GM21825 (cell line): ENCODE data around the gene GFRA1.

Experiments used
- ATAC-seq: cut with Tn5 transposase; IDR thresholded peaks from one replicate; pipeline ENCODE4 v1.9.1; 2021; ENCODE audit warnings: mild to moderate bottlenecking, moderate library complexity; ENCODE audit not compliant: unreplicated experiment

Gene GFRA1, protein sequence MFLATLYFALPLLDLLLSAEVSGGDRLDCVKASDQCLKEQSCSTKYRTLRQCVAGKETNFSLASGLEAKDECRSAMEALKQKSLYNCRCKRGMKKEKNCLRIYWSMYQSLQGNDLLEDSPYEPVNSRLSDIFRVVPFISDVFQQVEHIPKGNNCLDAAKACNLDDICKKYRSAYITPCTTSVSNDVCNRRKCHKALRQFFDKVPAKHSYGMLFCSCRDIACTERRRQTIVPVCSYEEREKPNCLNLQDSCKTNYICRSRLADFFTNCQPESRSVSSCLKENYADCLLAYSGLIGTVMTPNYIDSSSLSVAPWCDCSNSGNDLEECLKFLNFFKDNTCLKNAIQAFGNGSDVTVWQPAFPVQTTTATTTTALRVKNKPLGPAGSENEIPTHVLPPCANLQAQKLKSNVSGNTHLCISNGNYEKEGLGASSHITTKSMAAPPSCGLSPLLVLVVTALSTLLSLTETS

DNA sequence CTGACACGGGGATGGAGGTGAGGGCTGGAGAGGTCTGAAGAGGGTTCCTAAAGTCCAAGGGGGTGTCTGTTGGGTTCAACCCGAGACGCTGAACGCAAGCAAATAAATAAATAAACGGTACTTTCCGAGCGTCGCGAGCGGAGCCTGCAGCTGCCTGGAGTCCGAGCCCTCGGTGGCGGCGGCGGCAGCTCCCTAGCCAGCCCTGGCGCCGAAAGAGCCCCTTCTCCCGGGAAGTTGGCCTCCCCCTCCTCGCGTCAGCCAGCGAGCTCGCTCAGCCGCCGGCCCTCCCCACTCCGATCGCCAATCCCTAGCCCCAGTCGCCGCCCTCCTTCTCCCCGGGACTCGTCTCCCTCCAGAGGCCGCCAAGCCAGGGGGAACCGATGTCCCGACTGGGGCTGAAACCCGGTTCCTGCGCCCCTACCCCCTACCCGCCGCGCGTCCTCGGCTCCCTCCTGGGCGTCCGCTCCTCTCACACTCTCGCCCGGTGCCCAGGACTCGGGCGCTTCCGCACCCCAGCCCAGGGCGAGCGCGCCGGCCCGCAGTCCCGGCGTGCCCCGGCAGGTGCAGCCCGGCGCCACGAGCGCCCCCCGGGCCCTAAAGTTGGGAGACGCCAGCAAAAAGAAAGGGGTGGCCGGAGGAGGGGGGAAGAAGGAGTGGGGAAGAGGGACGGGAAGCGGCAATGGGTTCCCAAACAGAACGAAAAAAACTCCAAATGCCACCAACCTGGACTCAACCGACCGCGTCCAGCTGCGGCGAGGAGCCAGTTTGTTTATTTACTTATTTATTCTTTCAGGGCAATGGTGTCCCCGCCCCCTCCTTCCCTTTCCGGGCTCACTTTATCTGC is at the start of gene GFRA1:
GFRA1 (minus strand) TSS at position 767 of the 844 bp plus-strand sequence. CDS start 1,177 bp downstream, outside the sequence.
- no peak for ATAC-seq

DNA sequence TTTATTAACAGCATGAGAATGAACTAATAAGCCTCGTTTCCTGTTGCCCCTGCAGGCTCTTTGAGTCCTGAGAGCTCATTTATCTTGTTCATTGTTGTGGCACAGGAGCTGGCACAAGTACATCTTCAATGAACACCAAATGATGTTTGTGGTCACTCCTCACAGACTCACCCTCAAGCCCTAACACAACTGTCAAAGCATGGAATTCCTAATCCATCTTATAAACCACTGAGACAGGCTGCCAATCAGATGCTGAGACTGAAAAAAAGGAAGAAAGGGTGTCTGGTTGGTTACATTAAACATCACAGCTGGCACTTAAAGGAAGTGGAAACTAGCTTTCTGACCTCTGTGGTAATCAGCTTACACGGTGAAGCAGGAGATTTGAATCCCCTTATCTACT is 43.5 kb upstream of the GFRA1 start:
- no peak for ATAC-seq

DNA sequence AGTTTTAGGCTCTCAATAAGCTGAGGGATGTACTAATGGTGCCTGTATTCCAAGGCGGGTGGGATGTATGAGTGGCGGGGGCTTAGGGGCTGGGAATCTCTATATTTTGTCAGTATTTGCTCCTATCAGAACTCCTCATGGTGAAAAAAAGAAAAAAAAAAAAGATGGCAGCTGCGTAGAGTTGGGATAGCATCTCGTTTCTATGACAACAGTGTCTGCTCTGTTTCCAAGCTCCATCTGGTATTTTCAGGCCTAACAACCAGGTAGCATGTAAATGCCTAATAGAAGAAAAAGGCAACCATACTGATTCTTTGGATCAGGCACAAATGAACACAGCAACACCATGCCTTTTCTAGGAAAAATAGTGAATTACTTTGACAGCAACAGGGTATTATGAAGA is 39.5 kb upstream of the GFRA1 start:
- ATAC-seq, result no peak

DNA sequence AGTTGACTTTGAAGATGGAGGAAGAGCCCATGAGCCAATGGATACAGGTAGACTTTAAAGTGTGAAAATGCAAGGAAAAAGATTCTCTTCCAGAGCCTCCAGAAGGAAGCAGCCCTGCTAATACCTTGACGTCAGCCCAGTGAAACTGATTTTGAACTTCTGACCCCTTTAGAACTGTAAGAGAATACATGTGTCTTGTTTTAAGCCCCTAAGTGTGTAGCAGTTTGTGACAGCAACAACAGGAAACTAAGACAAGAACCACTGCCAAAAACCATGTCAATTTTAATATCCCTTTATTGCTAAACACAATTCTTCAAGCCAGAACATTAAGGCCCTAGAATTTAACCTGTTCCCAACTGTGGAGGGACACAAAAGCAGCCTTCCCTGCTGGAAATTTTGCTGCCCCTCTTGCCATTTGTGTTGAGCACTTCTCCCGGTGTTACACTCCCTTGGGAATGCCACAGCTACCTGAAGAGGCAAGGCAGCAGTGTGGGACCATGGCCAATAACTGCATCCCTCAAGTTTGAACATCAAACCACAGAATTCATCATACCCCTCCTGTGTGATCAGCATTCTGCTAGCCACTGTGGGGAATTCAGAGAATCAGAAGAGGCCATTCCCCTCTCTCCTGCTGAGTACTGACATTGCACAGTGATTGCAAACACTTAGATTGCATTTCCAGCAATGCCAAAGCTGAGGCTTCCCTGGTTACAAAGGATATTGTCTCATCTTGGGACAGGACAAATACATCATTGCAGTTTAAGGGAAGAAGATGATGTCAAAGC is 38.9 kb upstream of the GFRA1 start:
- no peak for ATAC-seq

DNA sequence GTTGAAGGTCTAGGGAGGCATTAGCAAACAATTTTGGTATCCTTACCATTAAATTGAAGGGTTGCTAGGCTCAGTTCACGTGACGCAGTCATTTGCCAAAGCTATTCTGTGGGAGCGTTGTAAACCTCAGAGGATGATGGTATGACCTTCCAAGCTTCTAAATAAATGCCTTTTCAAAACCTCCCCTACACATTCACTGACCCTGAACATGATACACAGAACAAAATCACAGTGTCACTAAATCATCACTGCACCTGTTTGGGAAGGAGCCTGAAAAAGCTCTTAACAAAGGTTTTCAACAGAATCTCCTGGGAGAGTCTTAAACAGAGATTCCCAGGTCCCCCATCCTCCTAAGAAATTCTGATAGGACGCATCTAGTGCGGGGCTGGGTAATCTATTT is 38.0 kb upstream of the GFRA1 start:
- ATAC-seq, result no peak

DNA sequence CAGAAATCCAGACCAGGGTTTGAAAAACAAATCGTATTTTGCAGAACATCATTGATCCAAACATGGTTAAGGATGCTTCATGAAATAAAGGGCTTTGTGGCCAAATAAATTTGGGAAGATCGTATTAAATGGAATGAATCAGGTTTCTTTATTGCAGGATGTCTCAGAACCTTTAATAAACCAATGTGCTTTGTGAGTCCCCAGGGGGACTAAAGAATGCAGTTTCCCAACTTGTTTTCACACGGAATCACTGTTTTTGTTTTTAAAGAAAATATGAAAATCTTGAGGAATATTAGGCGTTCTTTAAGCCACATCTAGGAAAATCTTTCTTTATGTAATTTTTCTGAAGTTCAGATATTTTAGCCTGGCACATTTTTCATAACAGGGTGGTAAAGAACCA is 34.4 kb upstream of the GFRA1 start:
- ATAC-seq, result no peak

DNA sequence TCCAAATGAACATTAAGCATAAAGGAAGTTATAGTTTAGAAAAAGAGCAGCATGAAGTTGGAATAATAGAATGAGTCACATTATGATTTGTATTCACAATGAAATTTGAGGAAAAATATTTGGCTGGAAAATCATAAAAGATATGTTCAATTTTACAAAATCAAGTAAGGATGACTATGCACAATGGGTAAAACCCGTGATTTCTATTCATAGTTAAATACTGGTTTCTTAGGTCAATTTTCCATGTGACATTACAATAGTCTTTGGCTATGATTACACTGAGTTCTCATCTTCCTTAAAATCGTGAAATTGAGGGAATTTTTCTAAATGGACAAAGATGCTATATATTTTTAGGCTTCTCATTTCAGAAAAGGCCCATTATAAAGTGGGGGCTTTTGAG is 33.8 kb upstream of the GFRA1 start:
- ATAC-seq, result no peak

DNA sequence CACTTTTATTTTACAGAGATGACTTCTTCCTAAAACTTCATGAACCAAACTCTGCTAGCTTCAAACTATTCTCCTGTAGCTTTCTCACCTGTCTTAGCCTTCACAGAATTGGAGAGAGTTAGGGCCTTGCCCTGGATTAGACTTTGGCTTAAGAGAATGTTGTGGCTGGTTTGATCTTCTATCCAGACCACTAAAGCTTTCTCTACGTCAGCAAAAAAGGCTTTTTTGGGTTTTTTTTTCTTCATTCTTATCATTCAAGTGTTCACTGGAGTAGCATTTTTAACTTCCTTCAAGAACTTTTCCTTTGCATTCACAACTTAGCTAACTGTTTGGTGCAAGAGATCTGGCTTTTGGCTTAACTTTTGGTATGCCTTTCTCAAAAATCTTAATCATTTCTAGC is 31.9 kb upstream of the GFRA1 start:
- ATAC-seq, result no peak

DNA sequence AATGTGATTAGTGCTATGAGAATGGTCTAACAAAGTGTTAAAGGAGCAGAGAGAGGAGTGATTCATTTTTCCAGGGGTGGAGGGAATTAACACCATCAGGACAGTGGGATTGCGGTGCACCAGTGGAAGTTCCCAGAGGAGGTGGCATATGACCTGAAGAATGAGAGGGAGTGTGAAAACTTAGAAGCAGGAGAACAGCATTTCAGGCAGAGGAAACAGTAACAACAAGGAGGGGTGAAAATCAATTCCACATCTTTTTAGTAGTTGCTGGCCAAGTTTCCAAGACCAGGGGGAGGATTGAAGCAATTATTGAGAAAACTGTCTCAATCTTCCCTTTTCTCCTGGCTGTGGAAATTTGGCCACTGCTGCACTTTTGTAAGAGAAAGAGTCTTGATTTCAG is 27.5 kb upstream of the GFRA1 start:
- no peak for ATAC-seq

DNA sequence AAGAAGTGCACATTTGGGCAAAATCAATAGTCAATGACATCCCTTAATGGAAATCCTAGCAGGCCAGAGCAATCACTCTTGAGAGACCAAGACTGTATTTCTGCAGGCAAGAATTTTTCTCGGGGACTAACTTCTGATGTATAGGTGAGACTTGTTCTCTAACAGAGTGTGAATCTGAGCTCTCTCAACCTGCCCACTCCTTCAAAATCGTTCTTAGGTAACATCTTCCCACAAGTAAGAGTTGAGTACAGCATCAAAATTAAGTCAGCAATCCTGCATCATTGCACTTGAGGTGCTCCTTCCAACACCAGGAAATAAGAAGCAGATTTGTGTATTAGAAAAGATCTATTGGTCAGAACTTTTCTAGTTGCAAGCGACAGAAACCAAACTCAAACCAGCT is 25.6 kb upstream of the GFRA1 start:
- ATAC-seq, result no peak

DNA sequence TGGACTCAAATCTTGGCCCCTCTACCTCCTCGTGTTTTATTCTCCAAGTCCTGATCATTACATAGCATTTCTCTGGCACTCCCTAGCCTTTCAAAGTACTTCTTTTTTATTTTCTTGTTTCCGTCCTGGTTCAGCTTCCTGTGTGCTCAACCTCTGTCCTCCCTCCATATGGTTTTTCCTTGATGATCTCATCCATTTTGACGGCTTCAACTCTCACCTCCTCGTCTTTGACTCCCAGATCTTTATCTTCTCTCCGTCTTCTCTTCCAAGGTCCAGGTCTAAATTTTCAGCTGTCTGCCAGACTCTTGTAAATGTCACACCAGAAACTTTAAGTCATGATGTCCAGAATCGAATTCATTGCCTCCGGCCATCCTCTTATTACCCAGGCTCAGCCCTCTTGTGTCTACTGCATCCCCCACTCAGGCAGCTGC is 23.3 kb upstream of the GFRA1 start:
- no peak for ATAC-seq

DNA sequence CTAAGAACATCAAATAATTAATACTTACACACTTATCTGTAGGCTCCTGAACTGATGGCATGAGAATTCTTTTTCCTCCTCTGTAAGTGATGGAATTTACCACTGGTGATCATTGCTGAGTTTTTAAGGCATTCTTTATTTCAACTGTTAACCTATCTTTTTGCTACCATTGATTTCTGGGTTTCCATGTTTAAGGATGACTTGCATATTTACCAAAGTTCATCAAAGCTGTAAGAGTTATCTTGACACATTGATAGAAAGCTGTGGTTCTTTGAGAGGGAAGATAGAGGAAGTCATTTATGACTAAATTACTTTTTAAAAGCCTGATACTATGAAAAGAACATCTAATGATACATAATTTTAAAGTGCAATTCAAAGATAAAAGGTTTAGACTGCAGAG is 19.5 kb upstream of the GFRA1 start:
- ATAC-seq, result no peak

DNA sequence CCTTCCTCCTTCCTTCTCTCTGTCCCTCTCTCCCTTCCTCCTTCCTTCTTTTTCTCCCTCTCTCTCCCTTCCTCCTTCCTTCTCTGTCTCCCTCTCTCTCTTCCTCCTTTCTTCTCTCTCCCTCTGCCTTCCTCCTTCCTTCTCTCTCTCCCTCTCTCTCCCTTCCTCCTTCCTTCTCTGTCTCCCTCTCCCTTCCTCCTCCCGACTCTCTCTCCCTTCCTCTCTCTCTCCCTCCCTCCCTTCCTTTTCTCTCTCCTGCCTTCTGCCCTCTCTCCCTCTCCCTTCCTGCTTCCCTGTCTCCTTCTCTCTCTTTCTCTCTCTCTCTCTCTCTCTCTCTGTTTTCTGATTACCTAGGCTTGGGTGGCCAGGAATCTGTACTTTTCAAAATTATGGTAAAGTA is 16.6 kb upstream of the GFRA1 start:
- ATAC-seq, result no peak

DNA sequence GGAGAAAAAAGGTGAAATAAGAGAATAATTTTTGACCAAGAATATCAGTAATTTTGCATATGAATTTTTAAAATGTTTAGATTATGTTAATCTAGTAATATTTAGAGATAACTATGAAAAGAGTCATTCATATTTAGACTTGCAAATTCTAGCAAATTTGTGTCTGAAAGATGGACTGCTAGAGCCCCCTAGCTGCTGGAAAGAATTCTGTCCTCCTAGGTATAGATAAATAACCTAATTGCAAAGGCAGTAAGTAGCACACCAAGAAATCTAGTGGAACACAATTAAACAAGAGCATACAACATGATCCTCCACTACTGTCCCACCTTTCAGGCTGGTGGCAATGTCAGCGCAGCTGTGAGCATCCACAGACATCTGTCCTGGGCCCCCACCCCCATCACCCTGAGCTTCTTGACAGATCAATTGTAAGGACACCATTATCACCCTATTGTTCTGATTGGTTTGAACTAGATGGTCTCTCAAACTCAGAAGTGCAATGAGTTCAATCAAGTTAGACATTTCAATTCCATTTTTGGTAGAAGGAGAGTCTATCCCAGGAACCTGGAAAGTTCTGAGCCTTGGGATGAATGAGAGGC is 15.0 kb upstream of the GFRA1 start:
- ATAC-seq, result no peak

DNA sequence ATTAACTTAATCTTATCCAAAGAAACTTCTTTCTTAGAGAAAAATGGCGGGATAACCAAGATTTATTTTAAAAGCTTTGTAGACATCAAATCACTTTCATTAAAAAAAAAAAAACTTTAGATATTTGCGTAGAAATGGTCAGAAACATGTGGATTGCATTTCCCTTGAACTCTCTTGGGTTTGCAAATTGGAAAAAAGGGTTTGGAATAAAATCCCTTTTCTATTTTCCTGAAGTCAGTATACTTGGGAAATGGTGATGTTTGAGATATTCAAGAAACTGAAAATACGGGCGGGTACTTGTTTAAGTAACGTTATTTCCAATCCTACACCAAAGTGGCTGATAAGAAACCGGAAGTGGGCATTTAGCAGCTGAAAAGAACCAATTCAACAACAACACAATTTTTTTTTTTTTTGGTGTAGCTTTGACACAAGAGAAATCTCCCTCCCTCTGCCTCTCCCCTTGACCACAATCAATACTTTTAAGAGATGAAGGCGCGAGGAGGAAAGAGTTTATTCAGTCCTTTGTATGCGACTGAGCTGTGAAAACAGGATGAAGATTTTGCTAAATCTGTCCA is 13.7 kb upstream of the GFRA1 start:
- ATAC-seq, result no peak

DNA sequence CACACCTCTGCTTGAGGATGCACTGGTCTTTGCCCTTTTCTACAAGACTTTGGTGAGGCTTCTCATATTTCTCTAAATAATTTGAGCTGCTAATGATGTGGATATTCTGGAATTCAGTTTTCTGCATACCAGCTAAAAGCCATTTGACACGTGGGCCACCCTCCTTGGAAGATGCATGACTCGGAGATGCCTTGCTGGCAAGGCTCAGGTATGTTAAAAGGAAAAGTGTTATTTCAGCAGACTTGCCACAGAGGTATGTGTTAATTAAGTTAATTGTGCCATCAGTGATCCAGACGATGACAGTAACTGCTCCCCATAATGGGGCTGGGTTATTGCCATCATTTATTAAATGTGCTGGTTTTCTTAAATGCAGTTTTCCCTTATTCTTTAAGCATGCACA is 8.8 kb upstream of the GFRA1 start:
- ATAC-seq, result no peak

DNA sequence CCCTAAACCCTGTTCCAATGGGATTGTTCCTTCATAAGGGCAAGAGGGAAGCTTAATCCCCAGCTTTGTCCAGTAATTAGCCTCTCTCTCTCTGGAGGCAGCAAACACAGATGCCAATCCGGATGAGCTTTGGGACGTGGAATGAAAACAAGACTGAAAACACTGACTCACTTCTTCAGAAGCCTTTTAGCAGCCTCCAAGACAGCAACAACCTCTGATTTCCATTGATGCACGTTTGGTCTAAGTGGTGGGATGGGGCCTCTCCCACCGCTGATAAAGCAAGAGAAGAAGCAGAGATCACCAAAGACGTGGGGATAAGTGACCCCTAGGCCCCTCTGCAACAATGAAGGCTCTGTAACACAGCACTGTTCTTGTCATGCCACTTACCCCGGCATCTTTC is 5.8 kb upstream of the GFRA1 start:
- ATAC-seq, result no peak

DNA sequence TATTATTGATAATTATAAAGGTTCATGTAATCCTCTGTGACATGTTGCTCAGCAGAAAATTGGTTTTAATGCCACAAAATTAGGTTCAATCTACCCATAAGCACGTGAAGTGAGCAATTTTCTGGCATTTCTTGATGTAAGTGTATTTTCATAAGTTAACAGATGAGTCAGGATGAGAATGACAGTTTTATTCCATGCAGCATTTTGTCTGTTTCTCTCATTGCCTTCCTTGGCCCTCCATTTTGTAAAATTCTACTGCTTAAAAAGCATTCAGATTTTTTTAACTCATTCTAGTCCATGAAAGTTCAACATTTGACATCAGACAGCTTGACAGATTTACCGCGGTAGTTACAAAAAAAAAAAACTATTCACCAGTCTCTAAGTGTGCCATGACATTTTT is 4.0 kb upstream of the GFRA1 start:
- ATAC-seq, result no peak

DNA sequence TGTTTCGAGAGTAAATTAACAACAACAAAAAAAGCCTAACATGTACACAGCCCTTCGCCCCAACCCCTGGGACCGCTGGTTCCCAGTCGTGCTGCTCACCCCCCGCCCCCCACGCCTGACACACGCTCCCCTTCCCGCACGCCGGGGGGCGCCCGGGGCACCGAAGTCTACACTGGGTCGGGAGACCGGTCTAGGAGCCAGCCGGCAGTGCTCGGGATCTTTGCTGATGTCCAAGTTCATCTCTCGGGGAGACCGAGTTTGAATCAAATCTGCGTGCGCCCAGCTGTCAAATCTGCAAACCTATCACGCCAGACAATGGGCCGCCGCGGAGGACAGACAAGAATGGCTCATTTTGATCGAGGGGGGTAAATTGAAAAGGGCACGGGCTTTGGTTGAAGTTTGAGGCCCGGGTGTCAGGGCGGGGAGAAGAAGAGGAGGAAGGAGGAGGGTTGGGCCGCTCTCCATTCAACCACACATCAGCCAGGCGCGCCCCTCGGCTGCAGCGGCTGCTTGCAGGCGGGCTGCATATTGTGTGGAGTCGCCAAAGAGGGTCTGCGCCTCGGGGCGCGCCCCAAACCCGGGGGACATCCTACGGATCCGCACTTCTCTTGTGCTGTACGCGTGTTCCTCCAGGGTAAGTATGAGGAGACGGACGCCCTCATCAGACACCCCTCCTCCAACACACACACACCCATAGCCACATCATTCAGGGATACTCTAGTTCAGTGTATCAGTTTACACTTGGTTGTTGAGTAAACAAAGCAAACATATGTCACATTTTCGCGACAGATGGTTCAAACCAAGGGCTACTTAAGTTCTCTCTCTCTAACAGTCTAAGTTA is 1.3 kb upstream of the GFRA1 start:
- ATAC-seq, result no peak
